K562 (cell line): ENCODE measurements around the gene DTL. TPM values are rescaled to one million over a fixed set of nuclear protein-coding genes. Genes with fewer than 3 reads are reported as not detected.

Experiments
- BRD4 ChIP-seq: fragments of 200-600 bp; sonication (generic); IDR thresholded peaks from 2 replicates; pipeline ENCODE4 v1.6.1; 2017; ENCODE audit warnings: inconsistent platforms
- CBFA2T2 ChIP-seq: fragments of 450-650 bp; conservative IDR thresholded peaks from 2 replicates; pipeline ENCODE4 v1.6.1; 2017; ENCODE audit warnings: mild to moderate bottlenecking
- CBFA2T3 ChIP-seq: fragments of 450-650 bp; IDR thresholded peaks from 2 replicates; pipeline ENCODE4 v1.6.1; 2017
- CHCHD3 ChIP-seq: fragments of 250-450 bp; sonication (Bioruptor Pico); IDR thresholded peaks from 2 replicates; pipeline ENCODE4 v2.1.2; 2022; ENCODE audit warnings: mild to moderate bottlenecking
- ETV1 ChIP-seq: fragments of 450-650 bp; conservative IDR thresholded peaks from 2 replicates; pipeline ENCODE4 v1.6.1; 2016; ENCODE audit warnings: missing genetic modification characterization, control low read depth, low read depth, missing compliant biosample characterization
- HMGN3 ChIP-seq: IDR thresholded peaks from 2 replicates; pipeline ENCODE4 v1.6.1; 2011; ENCODE audit warnings: borderline replicate concordance, low read depth, mild to moderate bottlenecking, mixed read lengths, low read length; ENCODE audit not compliant: insufficient read length; ENCODE audit errors: extremely low read depth
- HNRNPLL ChIP-seq: fragments of 200-400 bp; formaldehyde crosslinking; IDR thresholded peaks from 2 replicates; pipeline ENCODE4 v1.6.1; 2017; ENCODE audit warnings: low read length, low read depth, mild to moderate bottlenecking; ENCODE audit not compliant: poor library complexity, severe bottlenecking
- MEF2D ChIP-seq: conservative IDR thresholded peaks from 2 replicates; pipeline ENCODE4 v1.6.1; 2016; ENCODE audit warnings: low read depth, missing genetic modification characterization, missing compliant biosample characterization
- MXI1 ChIP-seq: IDR thresholded peaks from 2 replicates; pipeline ENCODE4 v1.6.1; 2011; ENCODE audit warnings: low read depth, mild to moderate bottlenecking, improper control_type of control experiment, low read length
- PCBP1 ChIP-seq: fragments of 200-400 bp; formaldehyde crosslinking; IDR thresholded peaks from 2 replicates; pipeline ENCODE4 v1.6.1; 2018; ENCODE audit warnings: mild to moderate bottlenecking, low read depth, low read length; ENCODE audit not compliant: poor library complexity, severe bottlenecking
- RBFOX2 ChIP-seq: fragments of 200-400 bp; formaldehyde crosslinking; IDR thresholded peaks from 2 replicates; pipeline ENCODE4 v1.6.1; 2017; ENCODE audit warnings: low read depth, mild to moderate bottlenecking, low read length, moderate library complexity
- SAFB2 ChIP-seq: fragments of 200-400 bp; formaldehyde crosslinking; IDR thresholded peaks from 2 replicates; pipeline ENCODE4 v1.6.1; 2018; ENCODE audit warnings: borderline replicate concordance, low read length, low read depth, moderate library complexity; ENCODE audit not compliant: severe bottlenecking
- SIX5 ChIP-seq, 2 experiments: IDR thresholded peaks; 2 replicates each; pipeline ENCODE4 v1.6.1; 2011; ENCODE audit warnings: low read length in 2 of 2, borderline replicate concordance in 1 of 2, low read depth in 1 of 2, mild to moderate bottlenecking in 1 of 2, moderate library complexity in 1 of 2; ENCODE audit not compliant: insufficient read depth in 1 of 2
- TBL1XR1 ChIP-seq, 2 experiments: IDR thresholded peaks; 2 replicates each; pipeline ENCODE4 v1.6.1; 2012; ENCODE audit warnings: improper control_type of control experiment in 2 of 2, low read length in 2 of 2, mild to moderate bottlenecking in 1 of 2
- TCF3 ChIP-seq: sonication (generic); formaldehyde crosslinking; IDR thresholded peaks from 2 replicates; pipeline ENCODE4 v1.4.0; 2020; ENCODE audit warnings: mild to moderate bottlenecking, missing genetic modification reagents
- TCF7 ChIP-seq: sonication (generic); IDR thresholded peaks from 2 replicates; pipeline ENCODE4 v1.6.1; 2016; ENCODE audit warnings: antibody characterized with exemption, borderline replicate concordance
- ZBTB8A ChIP-seq: fragments of 450-650 bp; IDR thresholded peaks from 2 replicates; pipeline ENCODE4 v1.6.1; 2018; ENCODE audit warnings: mild to moderate bottlenecking, moderate library complexity; ENCODE audit not compliant: partially characterized antibody
- ZNF134 ChIP-seq: fragments of 250-450 bp; sonication (Bioruptor Pico); conservative IDR thresholded peaks from 2 replicates; pipeline ENCODE4 v1.4.0; 2020
- ZNF57 ChIP-seq: fragments of 450-650 bp; formaldehyde crosslinking; IDR thresholded peaks from 2 replicates; pipeline ENCODE4 v1.4.0; 2020; ENCODE audit warnings: mild to moderate bottlenecking, moderate library complexity
- polyA plus RNA-seq, 8 experiments: library from polyadenylated mRNA; depleted of rRNA in 4 of 8; stranded (reverse) in 5 of 8; unstranded in 3 of 8; fragments of >200 nt; fragmentation: Nextera tagmentation in 2 of 8; fragmentation: Illumina TruSeq in 1 of 8; extraction: Ambion mirVana in 2 of 8; extraction: Trizol in 1 of 8; gene quantifications; 2 replicates each; pipeline versions ENCODE4 v1.2.1 to v1.2.3, GENCODE V29; 2011 to 2014; ENCODE audit warnings: inconsistent platforms in 1 of 8, missing spikeins in 1 of 8
- total RNA-seq, 7 experiments: library from RNA; depleted of rRNA in 6 of 7; stranded (reverse); fragments of >200 nt in 6 of 7; fragmentation: Illumina TruSeq in 2 of 7; extraction: Trizol in 2 of 7; gene quantifications; 2 replicates each; pipeline versions ENCODE4 v1.2.1 to v1.2.3, GENCODE V29; 2011 to 2021; ENCODE audit warnings: low replicate concordance in 1 of 7
- TF ChIP-seq, protein P1 (sequence below): fragments of 250-450 bp; sonication (Bioruptor Pico); IDR thresholded peaks from 2 replicates; pipeline ENCODE4 v1.8.0; 2021; ENCODE audit warnings: borderline replicate concordance, mild to moderate bottlenecking, moderate library complexity; ENCODE audit not compliant: poor library complexity, severe bottlenecking
- TF ChIP-seq, protein P2 (sequence below): fragments of 450-650 bp; formaldehyde crosslinking; conservative IDR thresholded peaks from 2 replicates; pipeline ENCODE4 v1.4.0; 2022; ENCODE audit warnings: mild to moderate bottlenecking, missing genetic modification characterization
- TF ChIP-seq, protein P3 (sequence below): fragments of 200-800 bp; sonication (Bioruptor generic); IDR thresholded peaks from 2 replicates; pipeline ENCODE4 v1.6.1; 2017; ENCODE audit warnings: missing genetic modification characterization, missing compliant biosample characterization
- TF ChIP-seq, protein P4 (sequence below): fragments of 250-450 bp; sonication (Bioruptor Pico); IDR thresholded peaks from 2 replicates; pipeline ENCODE4 v1.4.0; 2020; ENCODE audit warnings: mild to moderate bottlenecking, moderate library complexity

DTL gene
- total and polyA plus RNA-seq, 9 of the 15 experiments (the other 6 are each of a cell fraction or from before 2014, with no cell fraction given), result 38.3 to 81.0 (median 63.2) TPM

DNA sequence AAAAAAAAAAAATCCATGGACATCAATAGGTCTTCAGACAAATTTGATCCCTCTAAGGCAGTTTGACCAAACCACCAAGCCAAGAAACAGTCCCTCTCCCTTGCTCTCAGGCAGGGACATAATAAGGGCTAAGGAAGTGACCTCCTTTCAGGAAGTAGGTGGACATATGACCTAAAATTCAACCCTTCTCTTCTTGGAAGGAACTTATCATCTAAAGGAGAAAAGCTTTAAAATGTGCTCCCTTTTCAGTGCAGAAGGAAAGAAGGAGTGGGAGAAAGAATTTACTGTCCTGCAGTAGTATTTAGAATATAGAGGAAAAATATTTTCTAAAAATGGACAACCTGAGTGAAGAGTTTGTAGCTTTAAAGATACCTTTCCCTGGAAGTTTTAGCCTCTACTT, 118.1 kb downstream of the DTL start (continued):
- TF ChIP-seq SAFB2 (no peak), ZNF134 (CRISPR knock-in tag) (no peak), TBL1XR1 (IDR thresholded peaks at IDR 0.05; ENCODE audit: low read length in 2 of 2) (peak in 1 of 2 experiments; percentile 12; a peak in 1 of 4 replicates), RBFOX2 (no peak), CBFA2T2 (no peak), ETV1 (tag) (0 out of 2 replicates have a peak, but pooled peaks have one; percentile 30), PCBP1 (no peak), TCF3 (CRISPR knock-in tag) (no peak), ZBTB8A (no peak), MXI1 (no peak), ZNF57 (CRISPR knock-in tag) (no peak), HNRNPLL (no peak), CHCHD3 (CRISPR knock-in tag) (no peak), SIX5 (IDR thresholded peaks at IDR 0.05; ENCODE audit: borderline replicate concordance in 1 of 2, insufficient read depth in 1 of 2, low read depth in 1 of 2, low read length in 2 of 2) (no peak), HMGN3 (no peak), CBFA2T3 (peak; percentile 12; the same call in 1 of the 2 replicates), TCF7 (no peak), BRD4 (peak; percentile 62; the same call in 1 of the 2 replicates), MEF2D (tag) (no peak)
- TF ChIP-seq, protein P1, sequence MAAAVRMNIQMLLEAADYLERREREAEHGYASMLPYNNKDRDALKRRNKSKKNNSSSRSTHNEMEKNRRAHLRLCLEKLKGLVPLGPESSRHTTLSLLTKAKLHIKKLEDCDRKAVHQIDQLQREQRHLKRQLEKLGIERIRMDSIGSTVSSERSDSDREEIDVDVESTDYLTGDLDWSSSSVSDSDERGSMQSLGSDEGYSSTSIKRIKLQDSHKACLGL (CRISPR knock-in tag), result no peak
- TF ChIP-seq, protein P2, sequence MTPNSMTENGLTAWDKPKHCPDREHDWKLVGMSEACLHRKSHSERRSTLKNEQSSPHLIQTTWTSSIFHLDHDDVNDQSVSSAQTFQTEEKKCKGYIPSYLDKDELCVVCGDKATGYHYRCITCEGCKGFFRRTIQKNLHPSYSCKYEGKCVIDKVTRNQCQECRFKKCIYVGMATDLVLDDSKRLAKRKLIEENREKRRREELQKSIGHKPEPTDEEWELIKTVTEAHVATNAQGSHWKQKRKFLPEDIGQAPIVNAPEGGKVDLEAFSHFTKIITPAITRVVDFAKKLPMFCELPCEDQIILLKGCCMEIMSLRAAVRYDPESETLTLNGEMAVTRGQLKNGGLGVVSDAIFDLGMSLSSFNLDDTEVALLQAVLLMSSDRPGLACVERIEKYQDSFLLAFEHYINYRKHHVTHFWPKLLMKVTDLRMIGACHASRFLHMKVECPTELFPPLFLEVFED, result no peak
- TF ChIP-seq, protein P3, sequence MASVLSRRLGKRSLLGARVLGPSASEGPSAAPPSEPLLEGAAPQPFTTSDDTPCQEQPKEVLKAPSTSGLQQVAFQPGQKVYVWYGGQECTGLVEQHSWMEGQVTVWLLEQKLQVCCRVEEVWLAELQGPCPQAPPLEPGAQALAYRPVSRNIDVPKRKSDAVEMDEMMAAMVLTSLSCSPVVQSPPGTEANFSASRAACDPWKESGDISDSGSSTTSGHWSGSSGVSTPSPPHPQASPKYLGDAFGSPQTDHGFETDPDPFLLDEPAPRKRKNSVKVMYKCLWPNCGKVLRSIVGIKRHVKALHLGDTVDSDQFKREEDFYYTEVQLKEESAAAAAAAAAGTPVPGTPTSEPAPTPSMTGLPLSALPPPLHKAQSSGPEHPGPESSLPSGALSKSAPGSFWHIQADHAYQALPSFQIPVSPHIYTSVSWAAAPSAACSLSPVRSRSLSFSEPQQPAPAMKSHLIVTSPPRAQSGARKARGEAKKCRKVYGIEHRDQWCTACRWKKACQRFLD, result no peak
- TF ChIP-seq, protein P4, sequence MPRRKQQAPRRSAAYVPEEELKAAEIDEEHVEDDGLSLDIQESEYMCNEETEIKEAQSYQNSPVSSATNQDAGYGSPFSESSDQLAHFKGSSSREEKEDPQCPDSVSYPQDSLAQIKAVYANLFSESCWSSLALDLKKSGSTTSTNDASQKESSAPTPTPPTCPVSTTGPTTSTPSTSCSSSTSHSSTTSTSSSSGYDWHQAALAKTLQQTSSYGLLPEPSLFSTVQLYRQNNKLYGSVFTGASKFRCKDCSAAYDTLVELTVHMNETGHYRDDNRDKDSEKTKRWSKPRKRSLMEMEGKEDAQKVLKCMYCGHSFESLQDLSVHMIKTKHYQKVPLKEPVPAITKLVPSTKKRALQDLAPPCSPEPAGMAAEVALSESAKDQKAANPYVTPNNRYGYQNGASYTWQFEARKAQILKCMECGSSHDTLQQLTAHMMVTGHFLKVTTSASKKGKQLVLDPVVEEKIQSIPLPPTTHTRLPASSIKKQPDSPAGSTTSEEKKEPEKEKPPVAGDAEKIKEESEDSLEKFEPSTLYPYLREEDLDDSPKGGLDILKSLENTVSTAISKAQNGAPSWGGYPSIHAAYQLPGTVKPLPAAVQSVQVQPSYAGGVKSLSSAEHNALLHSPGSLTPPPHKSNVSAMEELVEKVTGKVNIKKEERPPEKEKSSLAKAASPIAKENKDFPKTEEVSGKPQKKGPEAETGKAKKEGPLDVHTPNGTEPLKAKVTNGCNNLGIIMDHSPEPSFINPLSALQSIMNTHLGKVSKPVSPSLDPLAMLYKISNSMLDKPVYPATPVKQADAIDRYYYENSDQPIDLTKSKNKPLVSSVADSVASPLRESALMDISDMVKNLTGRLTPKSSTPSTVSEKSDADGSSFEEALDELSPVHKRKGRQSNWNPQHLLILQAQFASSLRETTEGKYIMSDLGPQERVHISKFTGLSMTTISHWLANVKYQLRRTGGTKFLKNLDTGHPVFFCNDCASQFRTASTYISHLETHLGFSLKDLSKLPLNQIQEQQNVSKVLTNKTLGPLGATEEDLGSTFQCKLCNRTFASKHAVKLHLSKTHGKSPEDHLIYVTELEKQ (CRISPR knock-in tag), result no peak
